ENCODE measurements around the gene RPL28.

Gene RPL28

DNA sequence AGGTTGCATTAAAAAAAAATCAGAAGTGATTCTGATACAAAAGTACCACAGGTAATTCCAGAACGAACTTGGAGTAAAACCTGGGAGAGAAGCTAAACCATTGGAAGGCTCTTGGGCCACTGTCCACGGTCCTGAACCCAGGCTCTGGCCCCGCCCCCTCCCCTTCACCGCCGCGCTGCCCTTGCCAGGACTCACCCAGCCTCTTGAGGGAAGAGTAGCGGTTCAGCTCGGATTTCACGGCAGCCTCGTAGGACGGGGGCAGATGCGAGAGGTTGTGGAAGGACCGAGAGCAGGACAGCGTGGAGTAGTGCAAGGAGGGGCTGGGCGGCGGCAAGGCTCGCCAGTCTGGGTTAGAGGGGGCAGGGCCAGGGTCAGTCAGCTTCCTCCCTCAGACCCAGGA lies 51.7 kb downstream of the RPL28 start (continued):
- TF ChIP-seq KLF16 (tag by site-specific recombination; IDR thresholded peaks at IDR 0.05), result 0 out of 2 replicates have a peak, but pooled peaks have one; percentile 33
- TF ChIP-seq PRDM1 (tag by site-specific recombination; IDR thresholded peaks at IDR 0.05), result no peak
- TF ChIP-seq ZEB2 (tag by site-specific recombination; IDR thresholded peaks at IDR 0.05), result 0 out of 2 replicates have a peak, but pooled peaks have one; percentile 17
- TF ChIP-seq EGR2 (tag by site-specific recombination; IDR thresholded peaks at IDR 0.05; ENCODE audit: low read depth), result 0 out of 2 replicates have a peak, but pooled peaks have one; percentile 17
- TF ChIP-seq ZNF394 (tag by site-specific recombination; IDR thresholded peaks at IDR 0.05; ENCODE audit: borderline replicate concordance), result peak; percentile 61; the same call in 1 of the 2 replicates
- no peak for TF ChIP-seq ZNF529 (tag by site-specific recombination; IDR thresholded peaks at IDR 0.05; ENCODE audit: insufficient replicate concordance)
- peak; percentile 79 for TF ChIP-seq ZNF600 (tag by site-specific recombination; IDR thresholded peaks at IDR 0.05)

GRCh38 chr19:55439052-55439451 lies 53.3 kb downstream of the RPL28 start:
- Histone ChIP-seq H3K27ac (ENCODE audit: extremely low read depth, low read depth, low read length) (no peak overlapping the region), H3K4me1 (ENCODE audit: control insufficient read depth, insufficient read depth, low read length) (peaks cover 3% of the 10 kb centered on the region; the same call in 1 of the 2 replicates), H3K36me3 (ENCODE audit: control insufficient read depth in 2 of 2, insufficient read depth in 1 of 2, low read length in 2 of 2) (no peaks in the 10 kb centered on the region), H3K4me3 (ENCODE audit: low read depth, low read length) (no peak overlapping the region), H3K9me3 (ENCODE audit: control insufficient read depth, insufficient read depth, low read depth, low read length) (no peaks in the 10 kb centered on the region)
- ChIA-PET POLR2A (interaction anchor here (0.6 kb wide), 1 partner anchor 1377 kb away, joined by 5 read pairs; no protein-coding TSS in a partner anchor), CTCF (interaction anchor here (1.8 kb wide), 1 partner anchor 65 kb away, joined by 7 read pairs; no protein-coding TSS in a partner anchor)
- no peak for TF ChIP-seq ZNF23 (tag by site-specific recombination; IDR thresholded peaks at IDR 0.05; ENCODE audit: borderline replicate concordance)
- TF ChIP-seq ZNF366 (tag by site-specific recombination; conservative IDR thresholded peaks at IDR 0.05), result no peak
- peak; percentile 100 for TF ChIP-seq ZNF623 (tag by site-specific recombination; IDR thresholded peaks at IDR 0.05)
- no peak for TF ChIP-seq KLF1 (tag by site-specific recombination; IDR thresholded peaks at IDR 0.05)
- TF ChIP-seq ZNF280D (tag by site-specific recombination; IDR thresholded peaks at IDR 0.05), result peak; percentile 58; the same call in 1 of the 2 replicates
- TF ChIP-seq REST (tag by site-specific recombination; IDR thresholded peaks at IDR 0.05), result no peak
- TF ChIP-seq ZNF521 (tag by site-specific recombination; IDR thresholded peaks at IDR 0.05), result no peak
- no peak for TF ChIP-seq ZEB2 (tag by site-specific recombination; IDR thresholded peaks at IDR 0.05)
- TF ChIP-seq, protein P1, sequence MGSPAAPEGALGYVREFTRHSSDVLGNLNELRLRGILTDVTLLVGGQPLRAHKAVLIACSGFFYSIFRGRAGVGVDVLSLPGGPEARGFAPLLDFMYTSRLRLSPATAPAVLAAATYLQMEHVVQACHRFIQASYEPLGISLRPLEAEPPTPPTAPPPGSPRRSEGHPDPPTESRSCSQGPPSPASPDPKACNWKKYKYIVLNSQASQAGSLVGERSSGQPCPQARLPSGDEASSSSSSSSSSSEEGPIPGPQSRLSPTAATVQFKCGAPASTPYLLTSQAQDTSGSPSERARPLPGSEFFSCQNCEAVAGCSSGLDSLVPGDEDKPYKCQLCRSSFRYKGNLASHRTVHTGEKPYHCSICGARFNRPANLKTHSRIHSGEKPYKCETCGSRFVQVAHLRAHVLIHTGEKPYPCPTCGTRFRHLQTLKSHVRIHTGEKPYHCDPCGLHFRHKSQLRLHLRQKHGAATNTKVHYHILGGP (tag by site-specific recombination; IDR thresholded peaks at IDR 0.05), result no peak
- no peak for TF ChIP-seq ZBTB26 (tag by site-specific recombination; optimal IDR thresholded peaks at IDR 0.05)
- TF ChIP-seq KLF8 (tag by site-specific recombination; IDR thresholded peaks at IDR 0.05), result 0 out of 2 replicates have a peak, but pooled peaks have one; percentile 31
- no peak for TF ChIP-seq ZNF654 (tag by site-specific recombination; IDR thresholded peaks at IDR 0.05; ENCODE audit: low read depth)
- no peak for TF ChIP-seq SCRT2 (tag by site-specific recombination; IDR thresholded peaks at IDR 0.05)
- TF ChIP-seq, protein P2, sequence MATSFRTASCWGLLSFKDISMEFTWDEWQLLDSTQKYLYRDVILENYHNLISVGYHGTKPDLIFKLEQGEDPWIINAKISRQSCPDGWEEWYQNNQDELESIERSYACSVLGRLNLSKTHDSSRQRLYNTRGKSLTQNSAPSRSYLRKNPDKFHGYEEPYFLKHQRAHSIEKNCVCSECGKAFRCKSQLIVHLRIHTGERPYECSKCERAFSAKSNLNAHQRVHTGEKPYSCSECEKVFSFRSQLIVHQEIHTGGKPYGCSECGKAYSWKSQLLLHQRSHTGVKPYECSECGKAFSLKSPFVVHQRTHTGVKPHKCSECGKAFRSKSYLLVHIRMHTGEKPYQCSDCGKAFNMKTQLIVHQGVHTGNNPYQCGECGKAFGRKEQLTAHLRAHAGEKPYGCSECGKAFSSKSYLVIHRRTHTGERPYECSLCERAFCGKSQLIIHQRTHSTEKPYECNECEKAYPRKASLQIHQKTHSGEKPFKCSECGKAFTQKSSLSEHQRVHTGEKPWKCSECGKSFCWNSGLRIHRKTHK (tag by site-specific recombination; IDR thresholded peaks at IDR 0.05), result no peak
- no peak for TF ChIP-seq ZNF184 (tag by site-specific recombination; IDR thresholded peaks at IDR 0.05)
- no peak for TF ChIP-seq ZNF266 (tag by site-specific recombination; IDR thresholded peaks at IDR 0.05; ENCODE audit: low read depth)
- TF ChIP-seq, protein P3, sequence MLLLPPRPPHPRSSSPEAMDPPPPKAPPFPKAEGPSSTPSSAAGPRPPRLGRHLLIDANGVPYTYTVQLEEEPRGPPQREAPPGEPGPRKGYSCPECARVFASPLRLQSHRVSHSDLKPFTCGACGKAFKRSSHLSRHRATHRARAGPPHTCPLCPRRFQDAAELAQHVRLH (tag by site-specific recombination; IDR thresholded peaks at IDR 0.05), result 0 out of 2 replicates have a peak, but pooled peaks have one; percentile 28
- peak; percentile 7; the same call in 1 of the 2 replicates for TF ChIP-seq ZNF768 (tag by site-specific recombination; IDR thresholded peaks at IDR 0.05)
- no peak for TF ChIP-seq ZNF624 (tag by site-specific recombination; IDR thresholded peaks at IDR 0.05)
- TF ChIP-seq ZNF24 (tag by site-specific recombination; IDR thresholded peaks at IDR 0.05), result no peak
